HG03108 (cell line): ENCODE measurements around the gene ELMO1.

Experiments used
- ATAC-seq: cut with Tn5 transposase; IDR thresholded peaks from one replicate; pipeline ENCODE4 v1.9.1; 2021; ENCODE audit warnings: moderate library complexity; ENCODE audit not compliant: unreplicated experiment

Gene ELMO1

GRCh38 chr7:37410305-37411229 lies 38.1 kb downstream of the ELMO1 start:
- no peak for ATAC-seq

- no peak for ATAC-seq
These were observed 39.2 kb downstream of the ELMO1 start for GRCh38 chr7:37409461-37409860.

GRCh38 chr7:37408291-37409228 lies 40.1 kb downstream of the ELMO1 start:
- peak; percentile 55 for ATAC-seq

- no peak for ATAC-seq
These were observed 43.0 kb downstream of the ELMO1 start for GRCh38 chr7:37405603-37406122.

GRCh38 chr7:37405128-37405527 lies 43.5 kb downstream of the ELMO1 start:
- ATAC-seq = no peak

- no peak for ATAC-seq
These were observed 48.7 kb downstream of the ELMO1 start for GRCh38 chr7:37399876-37400421.

- ATAC-seq = no peak
These were observed 50.3 kb downstream of the ELMO1 start for GRCh38 chr7:37398403-37398802.

GRCh38 chr7:37395618-37396259 lies 52.9 kb downstream of the ELMO1 start:
- ATAC-seq = no peak

- ATAC-seq = no peak
These were observed 54.5 kb downstream of the ELMO1 start for GRCh38 chr7:37394158-37394557.

GRCh38 chr7:37393476-37393875 lies 55.2 kb downstream of the ELMO1 start:
- ATAC-seq = no peak

GRCh38 chr7:37392673-37393017 lies 56.0 kb downstream of the ELMO1 start:
- ATAC-seq = no peak

- no peak for ATAC-seq
These were observed 56.6 kb downstream of the ELMO1 start for GRCh38 chr7:37391791-37392672.

- no peak for ATAC-seq
These were observed 58.5 kb downstream of the ELMO1 start for GRCh38 chr7:37390114-37390513.

- no peak for ATAC-seq
These were observed 59.9 kb downstream of the ELMO1 start for GRCh38 chr7:37388811-37389210.

GRCh38 chr7:37385787-37386186 lies 62.9 kb downstream of the ELMO1 start:
- ATAC-seq = no peak

- no peak for ATAC-seq
These were observed 66.0 kb downstream of the ELMO1 start for GRCh38 chr7:37382546-37383088.

GRCh38 chr7:37380831-37381230 lies 67.8 kb downstream of the ELMO1 start:
- ATAC-seq = no peak

- no peak for ATAC-seq
These were observed 69.0 kb downstream of the ELMO1 start for GRCh38 chr7:37379546-37380277.

- no peak for ATAC-seq
These were observed 71.4 kb downstream of the ELMO1 start for GRCh38 chr7:37377231-37377630.
